HG03575 (cell line): ENCODE measurements around the gene H1-8.
"Not testable (repeated sequence)": the region's sequence is repeated elsewhere in the genome, so short reads cannot be mapped to it uniquely, and the experiment has no call there.

ENCODE experiments used
- ATAC-seq: cut with Tn5 transposase; IDR thresholded peaks from one replicate; pipeline ENCODE4 v1.9.1; 2021; ENCODE audit not compliant: unreplicated experiment, insufficient number of reproducible peaks, low FRiP score; ENCODE audit errors: extremely low read depth

The H1-8 gene

DNA sequence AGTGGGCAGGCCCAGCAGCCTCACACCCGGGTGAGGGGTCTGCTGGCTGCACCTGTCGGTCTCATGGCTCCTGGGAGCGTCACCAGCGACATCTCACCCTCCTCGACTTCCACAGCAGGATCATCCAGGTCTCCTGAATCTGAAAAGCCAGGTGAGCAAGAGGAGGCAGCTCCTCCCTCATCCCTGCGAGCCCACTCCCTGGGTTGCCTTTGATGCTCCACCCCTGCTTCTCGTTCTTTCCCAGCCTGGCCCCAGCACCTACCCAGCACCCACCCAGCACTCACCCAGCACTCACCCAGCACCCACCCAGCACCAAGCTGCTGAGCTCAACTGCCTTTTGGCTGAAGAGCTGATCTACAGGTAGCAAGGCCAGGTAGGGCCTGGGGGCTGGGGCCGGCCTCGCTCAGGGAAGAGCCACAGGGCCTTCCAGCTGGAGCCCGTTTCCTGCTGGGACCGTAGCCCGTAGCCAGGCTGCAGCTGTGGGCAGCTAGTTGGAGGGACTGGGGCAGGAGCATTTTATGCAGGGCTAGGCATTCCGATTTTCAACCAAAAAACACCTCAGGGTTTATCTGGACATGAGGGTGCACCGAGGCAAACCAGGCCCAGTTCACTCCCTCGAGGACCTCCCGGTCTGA is at the start of gene H1-8:
TSS of gene H1-8 (plus strand) at position 20 of the 635 bp plus-strand sequence. CDS start at position 64, 44 bp downstream.
- no peak for ATAC-seq

GRCh38 chr3:129493206-129493605 is 49.8 kb upstream of the H1-8 start:
- ATAC-seq = no peak

DNA sequence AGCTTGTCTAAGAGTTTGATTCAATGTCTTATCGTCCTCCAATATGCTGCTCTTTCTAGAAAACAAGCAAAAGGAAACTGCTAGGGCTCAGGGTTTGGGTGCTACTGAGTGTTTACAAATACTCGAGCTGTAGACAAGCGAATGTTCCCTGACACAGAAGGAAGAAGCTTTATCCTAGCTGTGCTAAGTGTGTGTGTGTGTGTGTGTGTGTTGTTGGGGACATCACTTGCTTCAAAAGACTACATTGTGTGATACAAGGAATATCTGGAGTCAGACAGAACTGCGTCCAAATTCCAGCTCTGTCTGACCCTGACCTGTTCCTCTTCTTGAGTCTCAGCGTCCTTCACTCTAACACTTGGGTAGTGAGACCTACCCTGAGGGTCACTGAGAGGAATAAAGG is 48.5 kb upstream of the H1-8 start:
- not testable (repeated sequence) for ATAC-seq

GRCh38 chr3:129495006-129495639 is 47.9 kb upstream of the H1-8 start:
- ATAC-seq = not testable (repeated sequence)

DNA sequence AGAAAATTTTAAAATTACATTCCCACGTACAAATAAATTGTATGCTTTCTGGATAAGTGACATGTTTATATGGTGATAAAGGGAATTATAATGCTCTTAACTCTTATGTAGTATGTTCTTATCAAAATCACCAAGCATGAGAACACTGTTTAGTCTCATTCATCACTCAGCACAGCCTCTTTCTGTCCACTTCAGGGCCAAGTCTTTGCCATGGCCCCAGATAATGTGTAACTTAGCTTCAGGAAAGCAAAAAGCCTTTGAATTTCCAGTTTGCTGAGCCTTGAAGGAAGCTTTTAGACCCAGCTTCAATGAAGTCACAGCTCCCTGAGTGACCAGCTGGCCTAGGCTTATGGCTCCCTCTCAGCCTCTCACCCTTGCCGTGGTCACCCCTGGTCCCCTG is 45.1 kb upstream of the H1-8 start:
- ATAC-seq = not testable (repeated sequence)

DNA sequence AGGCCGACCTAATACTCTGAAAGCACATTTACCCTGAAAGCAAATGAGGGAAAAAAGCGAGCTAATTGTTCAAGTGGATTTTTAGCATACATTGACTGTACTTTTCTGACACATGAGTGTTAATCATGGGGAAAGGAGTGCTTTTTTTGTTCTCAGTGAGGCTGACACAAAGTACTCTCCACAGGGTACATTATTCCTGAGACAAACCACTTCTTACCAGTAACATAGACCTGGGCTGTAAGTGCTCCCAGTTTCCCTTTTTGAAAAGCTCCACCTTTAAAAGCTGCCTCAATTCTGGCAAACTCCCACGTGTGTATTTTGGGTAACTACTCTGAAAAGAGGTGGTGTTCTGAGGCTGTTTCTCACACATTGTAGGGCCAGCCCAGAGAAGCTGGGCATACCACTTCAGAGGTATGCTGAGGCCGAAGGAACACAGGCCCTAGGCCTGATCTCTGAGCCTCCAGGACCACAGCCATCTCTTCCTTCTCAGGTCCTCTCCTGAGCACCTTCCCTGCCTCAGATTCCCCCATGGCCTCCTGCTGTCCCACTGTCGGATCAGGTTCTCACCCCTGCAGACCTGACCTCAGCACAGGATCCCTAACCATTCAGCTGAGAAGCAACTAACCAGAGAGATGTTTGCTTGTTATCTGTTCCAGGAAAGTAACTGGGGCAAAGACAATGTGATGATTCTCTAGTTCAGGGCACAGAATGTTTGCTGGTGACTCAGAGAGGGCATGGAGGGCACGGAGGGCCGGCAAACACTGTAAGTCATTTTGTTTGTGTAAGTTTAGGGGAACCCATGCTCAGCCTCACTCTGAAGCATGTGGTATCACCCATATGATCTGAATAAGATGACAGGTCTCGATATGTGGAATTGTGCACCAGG is 44.1 kb upstream of the H1-8 start:
- ATAC-seq = not testable (repeated sequence)

GRCh38 chr3:129499604-129500333 is 43.2 kb upstream of the H1-8 start:
- ATAC-seq = not testable (repeated sequence)

DNA sequence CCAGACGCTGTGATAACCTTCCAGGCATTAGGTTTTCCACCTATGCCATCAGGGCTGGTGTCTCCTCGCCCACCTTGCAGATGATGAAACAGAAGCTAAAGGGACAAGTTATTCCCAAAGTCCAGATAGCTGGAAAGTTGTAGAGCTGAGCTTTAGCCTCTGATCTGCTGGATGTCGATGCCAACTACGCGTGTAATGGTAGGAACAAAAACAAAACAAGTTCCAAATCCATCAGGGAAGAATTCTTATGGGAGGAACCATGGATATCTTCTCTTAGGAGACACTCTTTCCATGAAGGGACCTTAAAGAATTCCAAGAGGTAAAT is 42.7 kb upstream of the H1-8 start:
- no peak for ATAC-seq

DNA sequence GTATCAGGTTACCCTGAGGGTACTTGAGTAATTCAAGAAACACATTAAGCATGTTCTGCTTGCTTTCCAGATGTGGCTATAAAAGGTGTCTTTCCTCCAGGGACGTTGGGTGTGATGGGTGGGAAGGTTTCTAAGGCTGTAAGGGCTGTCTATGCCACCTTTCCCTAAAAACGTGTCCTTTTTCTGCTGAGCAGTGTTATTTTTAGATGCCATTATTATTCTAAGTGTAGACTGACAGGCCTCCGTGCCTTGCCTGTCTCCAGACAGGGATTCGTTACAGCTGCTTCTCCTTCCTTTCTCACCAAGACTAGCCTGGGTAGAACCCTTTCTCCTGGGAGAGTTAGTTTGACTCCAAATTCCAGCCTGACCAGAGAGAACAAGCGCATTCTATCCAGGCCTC is 41.3 kb upstream of the H1-8 start:
- ATAC-seq = no peak

DNA sequence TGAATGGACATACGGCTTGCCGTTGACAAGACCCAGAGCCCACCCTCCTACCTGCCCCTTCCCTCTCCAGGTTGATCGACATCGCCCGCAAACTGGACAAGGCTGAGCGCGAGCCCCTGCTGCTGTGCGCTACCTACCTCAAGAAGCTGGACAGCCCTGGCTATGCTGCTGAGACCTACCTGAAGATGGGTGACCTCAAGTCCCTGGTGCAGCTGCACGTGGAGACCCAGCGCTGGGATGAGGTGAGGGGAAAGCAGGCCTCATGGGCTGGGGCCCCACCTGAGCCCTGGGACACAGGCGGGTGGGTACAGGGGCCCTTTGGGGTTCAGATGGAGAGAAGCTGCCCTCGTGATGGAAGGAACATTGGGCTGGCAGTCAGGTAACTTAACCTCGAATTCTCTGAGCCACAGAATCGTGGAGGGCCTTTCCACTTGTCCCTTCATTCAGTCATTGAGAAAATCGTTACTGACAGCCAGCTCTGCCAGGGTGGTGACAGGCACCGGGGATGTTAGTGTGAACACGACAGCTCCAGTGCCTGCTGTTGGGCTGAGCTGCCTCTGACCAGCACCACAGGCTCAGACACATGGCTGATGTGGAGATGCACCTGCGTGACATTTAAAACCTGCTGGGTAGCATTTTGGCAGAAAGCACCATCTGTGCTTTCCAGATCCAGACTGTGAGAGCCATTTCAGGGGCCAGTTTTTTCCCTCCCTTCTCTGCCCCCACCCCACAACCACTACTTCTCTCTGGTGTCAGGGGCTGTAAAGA is 40.1 kb upstream of the H1-8 start:
- no peak for ATAC-seq

DNA sequence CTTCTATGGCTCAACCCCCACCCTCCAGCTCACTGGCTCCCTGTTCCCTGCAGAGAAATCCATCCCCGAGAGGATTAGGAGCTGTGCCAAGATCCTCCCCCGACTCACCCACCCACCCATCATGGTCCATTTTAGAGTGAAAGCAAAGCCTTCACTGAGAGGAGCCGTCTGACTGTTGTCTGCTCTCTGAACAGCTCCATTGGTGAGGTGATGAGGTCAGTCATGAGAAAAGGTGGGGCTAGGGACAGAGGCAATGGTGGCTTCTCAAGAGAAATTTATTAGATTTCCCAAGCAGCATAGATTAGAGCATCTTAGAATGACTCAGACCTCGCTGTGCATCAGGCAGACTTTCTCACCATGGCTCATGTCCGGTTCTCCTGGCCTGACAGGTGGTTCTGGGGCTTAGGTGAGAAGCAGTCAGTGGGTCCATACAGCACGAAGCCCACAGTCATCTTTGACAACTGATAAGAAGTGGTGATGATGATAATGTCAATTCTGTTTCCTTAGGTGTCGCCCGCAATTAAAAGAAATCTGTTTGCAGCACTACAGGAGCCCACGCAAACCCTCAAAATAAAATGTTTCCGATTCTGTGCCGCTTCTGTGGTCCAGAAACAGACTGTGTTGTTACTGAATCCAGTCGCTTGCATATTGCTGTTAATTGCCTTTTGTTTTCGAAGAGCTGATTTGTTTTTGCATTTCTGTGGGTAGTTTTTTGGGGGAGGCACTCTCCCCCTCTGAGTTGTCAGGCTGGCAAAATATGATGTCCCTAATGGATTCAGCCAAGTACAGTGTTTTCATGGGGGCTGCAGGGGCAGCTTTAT is 39.3 kb upstream of the H1-8 start:
- no peak for ATAC-seq

GRCh38 chr3:129504471-129505100 is 38.4 kb upstream of the H1-8 start:
- no peak for ATAC-seq

- ATAC-seq = no peak
These were observed 37.6 kb upstream of the H1-8 start for GRCh38 chr3:129505341-129505740.

GRCh38 chr3:129506231-129506742 is 36.7 kb upstream of the H1-8 start:
- no peak for ATAC-seq

- ATAC-seq = no peak
These were observed 35.7 kb upstream of the H1-8 start for GRCh38 chr3:129507181-129507831.

DNA sequence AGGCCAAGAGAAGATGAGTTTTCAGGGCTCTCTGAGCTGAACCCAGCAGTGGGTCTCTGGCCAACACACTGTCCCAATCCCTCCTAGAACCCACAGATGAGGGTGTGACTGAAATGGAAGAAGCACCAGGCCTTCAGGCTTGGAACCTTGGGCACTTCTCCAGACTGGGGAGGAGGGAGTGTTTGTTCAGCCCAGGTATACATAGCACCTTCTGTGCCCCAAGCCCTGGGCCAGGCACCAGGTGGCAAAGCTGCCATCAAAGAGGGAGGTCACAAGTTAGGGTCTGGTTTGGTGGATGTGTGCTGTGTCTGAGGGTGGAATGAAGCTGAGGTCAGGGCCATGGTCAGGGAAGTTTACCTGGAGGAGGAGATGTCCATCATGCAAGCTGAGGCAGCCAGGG is 30.4 kb upstream of the H1-8 start:
- ATAC-seq = no peak

GRCh38 chr3:129513705-129514104 is 29.3 kb upstream of the H1-8 start:
- ATAC-seq = no peak
